Activated naive CD4-positive, alpha-beta T cell treated with anti-CD3 and anti-CD28 coated beads, Interleukin-2, amount 50 U/mL, for 16 hours (primary cell): ENCODE results near the gene TNFRSF19.

Experiments
- DNase-seq: peaks from one replicate; pipeline ENCODE4 v3.0.0-alpha.2; 2020

The TNFRSF19 gene

DNA sequence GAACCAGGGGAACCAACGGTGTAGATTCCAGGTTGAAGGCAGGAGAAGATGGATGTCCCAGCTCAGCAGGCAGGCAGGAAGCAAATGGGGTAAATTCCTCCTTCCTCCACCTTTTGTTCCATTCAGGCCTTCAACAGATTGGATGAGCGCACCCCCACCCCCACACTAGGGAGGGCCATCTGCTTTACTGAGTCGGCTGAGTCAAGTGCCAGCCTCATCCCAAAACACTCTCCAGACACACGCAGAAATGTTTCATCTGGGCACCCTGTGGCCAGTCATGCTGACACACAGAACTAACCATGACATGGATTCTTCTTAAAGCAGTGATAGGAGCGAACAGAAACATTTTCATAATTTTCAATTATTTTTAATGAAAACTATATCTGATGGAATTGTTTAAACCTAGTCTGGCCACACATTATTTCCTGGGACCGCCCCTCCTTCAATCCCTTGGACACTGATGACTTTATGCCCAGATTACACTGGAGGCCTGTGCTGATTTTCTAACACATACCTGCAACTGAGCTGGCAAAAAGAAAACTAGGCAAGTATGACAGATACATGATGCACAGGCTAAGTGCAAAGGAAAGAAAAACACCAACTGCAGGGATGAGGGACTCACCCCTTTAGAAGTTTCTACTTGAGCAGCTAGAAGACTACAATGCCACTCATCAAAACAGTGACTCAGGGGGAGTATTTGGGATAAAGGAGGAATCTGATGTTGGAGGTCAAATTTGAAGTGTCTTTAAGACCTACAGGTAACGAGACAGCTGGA lies 154.2 kb downstream of the TNFRSF19 start:
- DNase-seq = no peak
